Osteocyte (in vitro differentiated cells): ENCODE results near the gene HLA-A. TPM values are rescaled to one million over a fixed set of nuclear protein-coding genes. Genes with fewer than 3 reads are reported as not detected.

Source experiments
- DNase-seq: peaks from one replicate; pipeline ENCODE4 v3.0.0; 2021; ENCODE audit warnings: mixed read lengths; ENCODE audit not compliant: unreplicated experiment; ENCODE audit errors: extremely low spot score
- H3K27ac Mint-ChIP-seq: one replicate; pipeline ENCODE4 v1.8.0; 2021; ENCODE audit warnings: mild to moderate bottlenecking, mixed read lengths; ENCODE audit not compliant: unreplicated experiment
- H3K27me3 Mint-ChIP-seq: one replicate; pipeline ENCODE4 v1.8.0; 2021; ENCODE audit warnings: mixed read lengths; ENCODE audit not compliant: unreplicated experiment
- H3K36me3 Mint-ChIP-seq: one replicate; pipeline ENCODE4 v1.8.0; 2021; ENCODE audit warnings: mixed read lengths; ENCODE audit not compliant: unreplicated experiment
- H3K4me1 Mint-ChIP-seq: one replicate; pipeline ENCODE4 v1.8.0; 2021; ENCODE audit warnings: mixed read lengths; ENCODE audit not compliant: unreplicated experiment
- H3K4me3 Mint-ChIP-seq: one replicate; pipeline ENCODE4 v1.8.0; 2021; ENCODE audit warnings: mild to moderate bottlenecking, moderate library complexity, mixed read lengths; ENCODE audit not compliant: unreplicated experiment
- H3K9me3 Mint-ChIP-seq: one replicate; pipeline ENCODE4 v1.8.0; 2021; ENCODE audit warnings: mixed read lengths; ENCODE audit not compliant: unreplicated experiment
- CTCF ChIP-seq: fragments of 200-600 bp; sonication (generic); IDR thresholded peaks from 2 replicates; pipeline ENCODE4 v1.5.0; 2021; ENCODE audit warnings: antibody characterized with exemption, mild to moderate bottlenecking, moderate library complexity
- total RNA-seq: library from RNA; stranded (reverse); gene quantifications from 2 replicates; pipeline ENCODE4 v1.2.1, GENCODE V29; 2021

HLA-A gene
- total RNA-seq, 1 donor from 2014 or later = 293 TPM

- Mint-ChIP-seq H3K27ac (peak overlapping the region; percentile 95), H3K4me3 (peak overlapping the region; percentile 89), H3K36me3 (peaks cover 8% of the 10 kb centered on the region), H3K9me3 (no peaks in the 10 kb centered on the region), H3K4me1 (peaks cover 16% of the 10 kb centered on the region), H3K27me3 (peaks cover 7% of the 10 kb centered on the region)
- TF ChIP-seq CTCF = no peak
- no peak for DNase-seq
Measured at GRCh38 chr6:29941916-29942274, 437 bp upstream of the HLA-A start.

DNA sequence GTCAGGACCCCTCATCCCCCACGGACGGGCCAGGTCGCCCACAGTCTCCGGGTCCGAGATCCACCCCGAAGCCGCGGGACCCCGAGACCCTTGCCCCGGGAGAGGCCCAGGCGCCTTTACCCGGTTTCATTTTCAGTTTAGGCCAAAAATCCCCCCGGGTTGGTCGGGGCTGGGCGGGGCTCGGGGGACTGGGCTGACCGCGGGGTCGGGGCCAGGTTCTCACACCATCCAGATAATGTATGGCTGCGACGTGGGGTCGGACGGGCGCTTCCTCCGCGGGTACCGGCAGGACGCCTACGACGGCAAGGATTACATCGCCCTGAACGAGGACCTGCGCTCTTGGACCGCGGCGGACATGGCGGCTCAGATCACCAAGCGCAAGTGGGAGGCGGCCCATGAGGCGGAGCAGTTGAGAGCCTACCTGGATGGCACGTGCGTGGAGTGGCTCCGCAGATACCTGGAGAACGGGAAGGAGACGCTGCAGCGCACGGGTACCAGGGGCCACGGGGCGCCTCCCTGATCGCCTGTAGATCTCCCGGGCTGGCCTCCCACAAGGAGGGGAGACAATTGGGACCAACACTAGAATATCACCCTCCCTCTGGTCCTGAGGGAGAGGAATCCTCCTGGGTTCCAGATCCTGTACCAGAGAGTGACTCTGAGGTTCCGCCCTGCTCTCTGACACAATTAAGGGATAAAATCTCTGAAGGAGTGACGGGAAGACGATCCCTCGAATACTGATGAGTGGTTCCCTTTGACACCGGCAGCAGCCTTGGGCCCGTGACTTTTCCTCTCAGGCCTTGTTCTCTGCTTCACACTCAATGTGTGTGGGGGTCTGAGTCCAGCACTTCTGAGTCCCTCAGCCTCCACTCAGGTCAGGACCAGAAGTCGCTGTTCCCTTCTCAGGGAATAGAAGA is 978 bp downstream of the HLA-A start:
- Mint-ChIP-seq H3K36me3 (peaks cover 8% of the 10 kb centered on the region), H3K4me3 (peak overlapping the region; percentile 89), H3K4me1 (peaks cover 16% of the 10 kb centered on the region), H3K27ac (peak overlapping the region; percentile 41), H3K9me3 (no peaks in the 10 kb centered on the region), H3K27me3 (no peaks in the 10 kb centered on the region)
- no peak for TF ChIP-seq CTCF
- DNase-seq = no peak

- Mint-ChIP-seq H3K36me3 (peaks cover 8% of the 10 kb centered on the region), H3K4me1 (peaks cover 16% of the 10 kb centered on the region), H3K27ac (no peak overlapping the region), H3K27me3 (peaks cover 2% of the 10 kb centered on the region), H3K9me3 (no peaks in the 10 kb centered on the region), H3K4me3 (no peak overlapping the region)
- no peak for TF ChIP-seq CTCF
- DNase-seq = no peak
Measured at GRCh38 chr6:29945281-29945820, 3.0 kb downstream of the HLA-A start.

- DNase-seq = no peak
- no peak overlapping the region for H3K4me3 Mint-ChIP-seq
- H3K36me3 Mint-ChIP-seq = peaks cover 8% of the 10 kb centered on the region
- peaks cover 15% of the 10 kb centered on the region for H3K4me1 Mint-ChIP-seq
- H3K27ac Mint-ChIP-seq = no peak overlapping the region
- no peaks in the 10 kb centered on the region for H3K9me3 Mint-ChIP-seq
- H3K27me3 Mint-ChIP-seq = peaks cover 3% of the 10 kb centered on the region
- no peak for TF ChIP-seq CTCF
Measured at GRCh38 chr6:29946223-29947076, 4.1 kb downstream of the HLA-A start.
